HCT116 (cell line): ENCODE results near the gene TMEM217.

Experiments
- CTCF ChIP-seq, 3 experiments: fragments of 200-600 bp in 1 of 3; sonication (generic) in 1 of 3; IDR thresholded peaks in 2 of 3; conservative IDR thresholded peaks in 1 of 3; 2 replicates each; pipeline ENCODE4 v1.5.1; 2012 to 2017; ENCODE audit warnings: low read depth in 2 of 3, low read length in 2 of 3, antibody characterized with exemption in 1 of 3, borderline replicate concordance in 1 of 3, control low read depth in 1 of 3, mild to moderate bottlenecking in 1 of 3, mixed read lengths in 1 of 3, mixed run types in 1 of 3, moderate library complexity in 1 of 3; ENCODE audit not compliant: insufficient read depth in 1 of 3
- EZH2 ChIP-seq: fragments of 200-600 bp; sonication (generic); IDR thresholded peaks from 2 replicates; pipeline ENCODE4 v1.6.1; 2017; ENCODE audit warnings: antibody characterized with exemption, mixed run types
- EZH2phosphoT487 ChIP-seq: fragments of 200-600 bp; IDR thresholded peaks from 2 replicates; pipeline ENCODE4 v1.6.1; 2018; ENCODE audit warnings: antibody characterized with exemption, borderline replicate concordance
- JUND ChIP-seq: IDR thresholded peaks from 2 replicates; pipeline ENCODE4 v1.6.1; 2012
- POLR2A ChIP-seq: IDR thresholded peaks from 2 replicates; pipeline ENCODE4 v1.7.0; 2011; ENCODE audit warnings: borderline replicate concordance; ENCODE audit not compliant: insufficient read depth, insufficient read length; ENCODE audit errors: extremely low read depth
- POLR2AphosphoS5 ChIP-seq: IDR thresholded peaks from 2 replicates; pipeline ENCODE4 v1.6.1; 2011; ENCODE audit warnings: mild to moderate bottlenecking, low read depth, low read length, moderate library complexity
- RAD21 ChIP-seq: IDR thresholded peaks from 2 replicates; pipeline ENCODE4 v1.6.1; 2012; ENCODE audit warnings: low read depth, mild to moderate bottlenecking
- SP1 ChIP-seq: IDR thresholded peaks from 2 replicates; pipeline ENCODE4 v1.6.1; 2012; ENCODE audit warnings: low read depth
- TCF7L2 ChIP-seq: IDR thresholded peaks from 2 replicates; pipeline ENCODE4 v1.7.0; 2011; ENCODE audit warnings: borderline replicate concordance, inconsistent platforms; ENCODE audit not compliant: insufficient read depth, insufficient read length; ENCODE audit errors: extremely low read depth
- YY1 ChIP-seq: IDR thresholded peaks from 2 replicates; pipeline ENCODE4 v1.6.1; 2011; ENCODE audit warnings: low read length, low read depth, moderate library complexity, mild to moderate bottlenecking; ENCODE audit not compliant: insufficient replicate concordance; ENCODE audit errors: extremely low read depth
- ZBTB33 ChIP-seq: IDR thresholded peaks from 2 replicates; pipeline ENCODE4 v1.6.1; 2011; ENCODE audit warnings: mild to moderate bottlenecking, low read length, moderate library complexity; ENCODE audit not compliant: insufficient replicate concordance; ENCODE audit errors: extremely low read depth
- ZFX ChIP-seq: fragments of 450-650 bp; IDR thresholded peaks from 2 replicates; pipeline ENCODE4 v1.6.1; 2017

- no peak for TF ChIP-seq CTCF (IDR thresholded peaks at IDR 0.05 in 2 of 3, conservative IDR thresholded peaks at IDR 0.05 in 1 of 3; ENCODE audit: borderline replicate concordance in 1 of 3, insufficient read depth in 1 of 3, low read depth in 2 of 3, low read length in 2 of 3)
- no peak for TF ChIP-seq POLR2A
- TF ChIP-seq POLR2AphosphoS5 = no peak
- TF ChIP-seq JUND = no peak
- no peak for TF ChIP-seq EZH2
- TF ChIP-seq YY1 = no peak
- TF ChIP-seq TCF7L2 = no peak
- no peak for TF ChIP-seq ZFX
- no peak for TF ChIP-seq RAD21
- no peak for TF ChIP-seq EZH2phosphoT487
- TF ChIP-seq ZBTB33 = no peak
- no peak for TF ChIP-seq SP1
Observed at GRCh38 chr6:37173493-37174195, 84.3 kb downstream of the TMEM217 start.
